GM23338 (cell line): ENCODE data around the gene SLC6A8. TPM values are rescaled to one million over a fixed set of nuclear protein-coding genes. Genes with fewer than 3 reads are reported as not detected.

ENCODE experiments used
- ATAC-seq: fragments of 200-7000 bp; cut with Tn5 transposase; 3 replicates; pipeline ENCODE4 v1.9.1; 2020
- DNase-seq: peaks from one replicate; pipeline ENCODE4 v3.0.0-alpha.2; 2015; ENCODE audit warnings: low spot score
- H2AFZ ChIP-seq: fragments of 200-600 bp; sonication (generic); 2 replicates; pipeline ENCODE4 v1.8.0; 2016; ENCODE audit warnings: antibody characterized with exemption, mild to moderate bottlenecking, moderate library complexity
- H3F3A ChIP-seq: fragments of 200-600 bp; sonication (generic); replicated peaks from 2 replicates; pipeline ENCODE4 v1.8.0; 2017; ENCODE audit warnings: antibody characterized with exemption, mixed run types, low read depth
- H3K27ac ChIP-seq: fragments of 200-600 bp; sonication (generic); 2 replicates; pipeline ENCODE4 v1.6.1; 2016; ENCODE audit warnings: low read depth
- H3K27me3 ChIP-seq: fragments of 200-600 bp; sonication (generic); 2 replicates; pipeline ENCODE4 v1.8.0; 2016; ENCODE audit warnings: mild to moderate bottlenecking, mixed run types, moderate library complexity; ENCODE audit not compliant: insufficient read depth
- H3K36me3 ChIP-seq: fragments of 200-600 bp; sonication (generic); 2 replicates; pipeline ENCODE4 v1.8.0; 2016; ENCODE audit warnings: mild to moderate bottlenecking; ENCODE audit not compliant: insufficient read depth
- H3K4me1 ChIP-seq: fragments of 200-600 bp; sonication (generic); 2 replicates; pipeline ENCODE4 v1.8.0; 2016; ENCODE audit warnings: mild to moderate bottlenecking, moderate library complexity; ENCODE audit not compliant: insufficient read depth
- H3K4me2 ChIP-seq: fragments of 200-600 bp; sonication (generic); 2 replicates; pipeline ENCODE4 v1.7.1; 2017; ENCODE audit warnings: mixed run types
- H3K4me3 ChIP-seq: fragments of 200-600 bp; sonication (generic); 2 replicates; pipeline ENCODE4 v1.6.1; 2016; ENCODE audit warnings: mixed run types
- H3K79me2 ChIP-seq: fragments of 200-600 bp; sonication (generic); replicated peaks from 2 replicates; pipeline ENCODE4 v1.8.0; 2017; ENCODE audit warnings: mild to moderate bottlenecking; ENCODE audit not compliant: insufficient read depth
- H3K9me2 ChIP-seq: fragments of 200-600 bp; sonication (generic); 2 replicates; pipeline ENCODE4 v1.8.0; 2017; ENCODE audit not compliant: insufficient read depth
- H4K20me1 ChIP-seq: fragments of 200-600 bp; sonication (generic); replicated peaks from 2 replicates; pipeline ENCODE4 v1.8.0; 2017; ENCODE audit warnings: mild to moderate bottlenecking; ENCODE audit not compliant: insufficient read depth
- H3K27ac Mint-ChIP-seq: 2 replicates; pipeline ENCODE4 v1.8.0; 2020; ENCODE audit warnings: inconsistent platforms, mild to moderate bottlenecking, moderate library complexity, mixed read lengths
- H3K27me3 Mint-ChIP-seq: 3 replicates; pipeline ENCODE4 v1.8.0; 2022; ENCODE audit warnings: low read depth, mild to moderate bottlenecking, moderate library complexity, mixed read lengths, inconsistent platforms; ENCODE audit not compliant: insufficient read depth, poor library complexity
- H3K36me3 Mint-ChIP-seq: 3 replicates; pipeline ENCODE4 v1.8.0; 2021; ENCODE audit warnings: low read depth, mild to moderate bottlenecking, inconsistent platforms, moderate library complexity, mixed read lengths
- H3K4me1 Mint-ChIP-seq: 3 replicates; pipeline ENCODE4 v1.8.0; 2020; ENCODE audit warnings: mild to moderate bottlenecking, inconsistent platforms, mixed read lengths
- H3K4me3 Mint-ChIP-seq: 3 replicates; pipeline ENCODE4 v1.8.0; 2021; ENCODE audit warnings: moderate library complexity, mild to moderate bottlenecking, inconsistent platforms, mixed read lengths
- H3K9me3 Mint-ChIP-seq: 3 replicates; pipeline ENCODE4 v1.8.0; 2020; ENCODE audit warnings: moderate library complexity, mild to moderate bottlenecking, inconsistent platforms, mixed read lengths
- CREB1 ChIP-seq: fragments of 250-450 bp; sonication (Bioruptor Pico); IDR thresholded peaks from 2 replicates; pipeline ENCODE4 v1.5.0; 2020; ENCODE audit warnings: low read depth, mild to moderate bottlenecking, moderate library complexity
- CTCF ChIP-seq, 2 experiments: fragments of 200-600 bp in 1 of 2; sonication (generic) in 1 of 2; conservative IDR thresholded peaks; 2 replicates each; pipeline versions ENCODE4 v1.5.1 to v1.6.1; 2016 to 2017; ENCODE audit warnings: antibody characterized with exemption in 2 of 2, low read depth in 2 of 2, mild to moderate bottlenecking in 2 of 2, moderate library complexity in 1 of 2
- EZH2 ChIP-seq: fragments of 200-600 bp; sonication (generic); IDR thresholded peaks from one replicate; pipeline ENCODE4 v1.8.0; 2017; ENCODE audit warnings: antibody characterized with exemption, mild to moderate bottlenecking, low read depth; ENCODE audit not compliant: unreplicated experiment
- JUNB ChIP-seq: IDR thresholded peaks from one replicate; pipeline ENCODE4 v1.6.1; 2016; ENCODE audit warnings: antibody characterized with exemption; ENCODE audit not compliant: unreplicated experiment
- NANOG ChIP-seq: IDR thresholded peaks from 2 replicates; pipeline ENCODE4 v1.6.1; 2016; ENCODE audit warnings: antibody characterized with exemption, borderline replicate concordance
- POLR2AphosphoS5 ChIP-seq: IDR thresholded peaks from 2 replicates; pipeline ENCODE4 v1.6.1; 2016; ENCODE audit warnings: antibody characterized with exemption, low read depth
- REST ChIP-seq: IDR thresholded peaks from one replicate; pipeline ENCODE4 v1.6.1; 2018; ENCODE audit warnings: antibody characterized with exemption; ENCODE audit not compliant: unreplicated experiment
- ZNF331 ChIP-seq: fragments of 250-450 bp; sonication (Bioruptor Pico); IDR thresholded peaks from 2 replicates; pipeline ENCODE4 v1.5.0; 2020; ENCODE audit warnings: low read depth, mild to moderate bottlenecking, moderate library complexity
- ZNF462 ChIP-seq: fragments of 250-450 bp; sonication (Bioruptor Pico); IDR thresholded peaks from 2 replicates; pipeline ENCODE4 v1.5.0; 2020; ENCODE audit warnings: mild to moderate bottlenecking, moderate library complexity
- polyA plus RNA-seq: library from polyadenylated mRNA; unstranded; fragments of >200 nt; fragmentation: Nextera tagmentation; extraction: Ambion mirVana; gene quantifications from 2 replicates; pipeline ENCODE4 v1.2.1, GENCODE V29; 2016
- total RNA-seq: library from RNA; depleted of rRNA; stranded (reverse); fragments of >200 nt; shearing (Covaris generic); gene quantifications from 2 replicates; pipeline ENCODE4 v1.2.3, GENCODE V29; 2014

SLC6A8 gene
- total and polyA plus RNA-seq, 2 experiments from 2014 or later: 19.5 to 68.6 TPM

- Histone ChIP-seq H3K9me2 (no peaks in the 10 kb centered on the region), H3K36me3 (no peaks in the 10 kb centered on the region), H3F3A (no peaks in the 10 kb centered on the region), H3K4me2 (no peak overlapping the region), H3K79me2 (peaks cover 18% of the 10 kb centered on the region), H3K27ac (no peak overlapping the region), H3K27me3 (no peaks in the 10 kb centered on the region), H3K4me3 (no peak overlapping the region), H3K4me1 (peaks cover 3% of the 10 kb centered on the region; the same call in 1 of the 2 replicates), H2AFZ (no peak overlapping the region), H4K20me1 (0 out of 2 replicates have a peak, but pooled peaks cover 10% of the 10 kb centered on the region)
- no peak for TF ChIP-seq JUNB
- no peak for TF ChIP-seq EZH2
- no peak for TF ChIP-seq ZNF331 (CRISPR knock-in tag)
- Mint-ChIP-seq H3K4me3 (no peak overlapping the region), H3K4me1 (no peaks in the 10 kb centered on the region), H3K36me3 (peaks cover 62% of the 10 kb centered on the region), H3K27ac (no peak overlapping the region), H3K9me3 (no peaks in the 10 kb centered on the region), H3K27me3 (no peaks in the 10 kb centered on the region)
- ATAC-seq (no peak), DNase-seq (no peak)
Observed at GRCh38 chrX:153717445-153717844, 29.7 kb downstream of the SLC6A8 start.

GRCh38 chrX:153719238-153719637 is 31.5 kb downstream of the SLC6A8 start:
- Histone ChIP-seq H3K27me3 (no peaks in the 10 kb centered on the region), H3K79me2 (peaks cover 29% of the 10 kb centered on the region), H3K4me1 (peaks cover 7% of the 10 kb centered on the region; the same call in 1 of the 2 replicates), H3K36me3 (no peaks in the 10 kb centered on the region), H4K20me1 (0 out of 2 replicates have a peak, but pooled peaks cover 13% of the 10 kb centered on the region), H3K9me2 (no peaks in the 10 kb centered on the region), H3K27ac (no peak overlapping the region), H3F3A (no peaks in the 10 kb centered on the region), H2AFZ (no peak overlapping the region), H3K4me3 (no peak overlapping the region), H3K4me2 (no peak overlapping the region)
- Mint-ChIP-seq H3K27me3 (no peaks in the 10 kb centered on the region), H3K27ac (no peak overlapping the region), H3K4me1 (peaks cover 4% of the 10 kb centered on the region; the same call in 1 of the 3 replicates), H3K9me3 (no peaks in the 10 kb centered on the region), H3K36me3 (peaks cover 55% of the 10 kb centered on the region), H3K4me3 (no peak overlapping the region)
- DNase-seq (no peak), ATAC-seq (no peak)
- TF ChIP-seq EZH2 (no peak), CTCF (conservative IDR thresholded peaks at IDR 0.05; ENCODE audit: low read depth in 2 of 2) (no peak), POLR2AphosphoS5 (no peak), NANOG (no peak), CREB1 (CRISPR knock-in tag) (no peak), REST (no peak), ZNF331 (CRISPR knock-in tag) (no peak), ZNF462 (CRISPR knock-in tag) (no peak)
